H1 (cell line): ENCODE measurements around the gene MIPOL1. TPM values are rescaled to one million over a fixed set of nuclear protein-coding genes. Genes with fewer than 3 reads are reported as not detected.
A peak's percentile ranks its signal among the peaks of the same experiment; 100 is the strongest.

Source experiments
- CTCF ChIA-PET: fragments of 300-600 bp; sonication (Branson Sonifier 250); formaldehyde crosslinking; loops from one replicate; lab custom pipeline; 2021; ENCODE audit not compliant: partially characterized antibody; lab: Charles Lee
- POLR2A ChIA-PET: fragments of 300-600 bp; sonication (Branson Sonifier 250); formaldehyde crosslinking; loops from one replicate; lab custom pipeline; 2021; ENCODE audit warnings: inconsistent platforms; ENCODE audit not compliant: partially characterized antibody; lab: Charles Lee
- DNase-seq, 2 experiments: peaks; one replicate each; pipeline versions ENCODE4 v3.0.0 to v3.0.0-alpha.2; 2010 to 2022; ENCODE audit warnings: low spot score in 2 of 2, low read depth in 1 of 2, mixed read lengths in 1 of 2
- FAIRE-seq: peaks from 2 replicates; lab custom pipeline; 2011; peaks lifted over from hg19 to GRCh38; lab: Jason Lieb, UNC
- H2AFZ ChIP-seq: 2 replicates; pipeline ENCODE4 v1.8.1; 2012; ENCODE audit warnings: low read length, inconsistent platforms
- H2AK5ac ChIP-seq: 2 replicates; pipeline ENCODE4 v1.6.1; 2013; ENCODE audit warnings: low read depth, low read length
- H2BK120ac ChIP-seq: replicated peaks from 2 replicates; pipeline ENCODE3; 2013; ENCODE audit warnings: low read depth, low read length, inconsistent platforms
- H2BK12ac ChIP-seq: 2 replicates; pipeline ENCODE4 v1.6.1; 2013; ENCODE audit warnings: low read depth, low read length
- H2BK15ac ChIP-seq: 2 replicates; pipeline ENCODE4 v1.6.1; 2013; ENCODE audit warnings: low read length
- H2BK20ac ChIP-seq: 2 replicates; pipeline ENCODE4 v1.6.1; 2013; ENCODE audit warnings: low read length
- H2BK5ac ChIP-seq: 2 replicates; pipeline ENCODE4 v1.6.1; 2013; ENCODE audit warnings: low read depth, low read length
- H3K14ac ChIP-seq: 2 replicates; pipeline ENCODE4 v1.6.1; 2013; ENCODE audit warnings: inconsistent platforms; ENCODE audit not compliant: insufficient read length
- H3K18ac ChIP-seq: 2 replicates; pipeline ENCODE4 v1.6.1; 2013; ENCODE audit warnings: low read length; ENCODE audit errors: extremely low read depth
- H3K23ac ChIP-seq: 2 replicates; pipeline ENCODE4 v1.6.1; 2013; ENCODE audit warnings: inconsistent platforms; ENCODE audit not compliant: insufficient read length
- H3K23me2 ChIP-seq: 2 replicates; pipeline ENCODE4 v1.6.1; 2013; ENCODE audit warnings: low read depth, low read length
- H3K27ac ChIP-seq: 2 replicates; pipeline ENCODE4 v1.6.1; 2011; ENCODE audit warnings: low read depth, low read length, inconsistent platforms
- H3K27me3 ChIP-seq, 4 experiments: replicated peaks in 1 of 4; 1 replicate in 1 of 4; 2 replicates in 3 of 4; pipeline versions ENCODE4 v1.6.1 to v1.8.1; 2011 to 2013; ENCODE audit warnings: low read length in 3 of 4, mild to moderate bottlenecking in 3 of 4, inconsistent platforms in 2 of 4, mixed read lengths in 2 of 4, moderate library complexity in 1 of 4; ENCODE audit not compliant: control insufficient read depth in 3 of 4, insufficient read depth in 3 of 4; ENCODE audit errors: extremely low read depth in 1 of 4
- H3K36me3 ChIP-seq, 4 experiments: 2 replicates each; pipeline versions ENCODE4 v1.6.1 to v1.8.1; 2011 to 2013; ENCODE audit warnings: mild to moderate bottlenecking in 4 of 4, low read length in 3 of 4, moderate library complexity in 2 of 4, control low read depth in 1 of 4, inconsistent platforms in 1 of 4; ENCODE audit not compliant: insufficient read depth in 4 of 4, control insufficient read depth in 2 of 4
- H3K4ac ChIP-seq: replicated peaks from 2 replicates; pipeline ENCODE3; 2013; ENCODE audit warnings: low read length, low read depth, mixed read lengths, inconsistent platforms; ENCODE audit not compliant: insufficient read length
- H3K4me1 ChIP-seq, 4 experiments: replicated peaks in 1 of 4; 1 replicate in 1 of 4; 2 replicates in 3 of 4; pipeline versions ENCODE4 v1.6.1 to v1.8.1; 2011 to 2013; ENCODE audit warnings: low read length in 3 of 4, inconsistent platforms in 2 of 4, mixed read lengths in 1 of 4; ENCODE audit not compliant: insufficient read depth in 4 of 4, control insufficient read depth in 3 of 4
- H3K4me2 ChIP-seq, 2 experiments: 2 replicates each; pipeline versions ENCODE4 v1.6.1 to v1.8.1; 2011 to 2013; ENCODE audit warnings: low read depth in 2 of 2, low read length in 2 of 2, control low read depth in 1 of 2, inconsistent platforms in 1 of 2, mild to moderate bottlenecking in 1 of 2; ENCODE audit not compliant: insufficient read depth in 1 of 2
- H3K4me3 ChIP-seq, 4 experiments: fragments of 200-600, 300-600 bp in 1 of 4; sonication (generic), shearing (Covaris generic), sonication (Bioruptor Twin) in 1 of 4; 2 replicates each; pipeline versions ENCODE4 v1.5.1 to v1.8.1; 2011 to 2016; ENCODE audit warnings: low read length in 4 of 4, low read depth in 3 of 4, control low read depth in 2 of 4, inconsistent platforms in 2 of 4, mild to moderate bottlenecking in 2 of 4, mixed read lengths in 1 of 4, moderate library complexity in 1 of 4; ENCODE audit not compliant: insufficient read depth in 2 of 4; ENCODE audit errors: extremely low read depth in 1 of 4
- H3K56ac ChIP-seq: replicated peaks from 2 replicates; pipeline ENCODE3; 2013; ENCODE audit warnings: low read depth, mild to moderate bottlenecking, mixed read lengths, low read length, inconsistent platforms; ENCODE audit not compliant: insufficient read length
- H3K79me1 ChIP-seq: 2 replicates; pipeline ENCODE4 v1.6.1; 2013; ENCODE audit warnings: low read depth, low read length, control low read depth
- H3K79me2 ChIP-seq, 2 experiments: 2 replicates each; pipeline versions ENCODE4 v1.6.1 to v1.8.1; 2012 to 2013; ENCODE audit warnings: low read length in 2 of 2, mild to moderate bottlenecking in 2 of 2, inconsistent platforms in 1 of 2; ENCODE audit not compliant: insufficient read depth in 2 of 2, control insufficient read depth in 1 of 2
- H3K9ac ChIP-seq, 4 experiments: replicated peaks in 1 of 4; 1 replicate in 1 of 4; 2 replicates in 3 of 4; pipeline versions ENCODE4 v1.6.1 to v1.8.1; 2011 to 2013; ENCODE audit warnings: low read depth in 3 of 4, low read length in 3 of 4, control low read depth in 2 of 4, mild to moderate bottlenecking in 2 of 4, moderate library complexity in 2 of 4, inconsistent platforms in 1 of 4; ENCODE audit errors: extremely low read depth in 1 of 4
- H3K9me3 ChIP-seq, 2 experiments: 2 replicates each; pipeline versions ENCODE4 v1.6.1 to v1.8.1; 2012 to 2013; ENCODE audit warnings: mild to moderate bottlenecking in 2 of 2, moderate library complexity in 2 of 2, control low read depth in 1 of 2, inconsistent platforms in 1 of 2, low read depth in 1 of 2, low read length in 1 of 2, mixed read lengths in 1 of 2; ENCODE audit not compliant: insufficient read depth in 2 of 2
- H4K20me1 ChIP-seq, 2 experiments: replicated peaks in 1 of 2; 2 replicates each; pipeline versions ENCODE3 to v1.8.1; 2011 to 2013; ENCODE audit warnings: inconsistent platforms in 2 of 2, low read length in 2 of 2, mild to moderate bottlenecking in 1 of 2; ENCODE audit not compliant: insufficient read depth in 2 of 2, control insufficient read depth in 1 of 2
- H4K5ac ChIP-seq: 2 replicates; pipeline ENCODE4 v1.6.1; 2013; ENCODE audit warnings: low read length, low read depth, mixed read lengths, inconsistent platforms; ENCODE audit not compliant: insufficient read length
- H4K8ac ChIP-seq: 2 replicates; pipeline ENCODE4 v1.8.0; 2013; ENCODE audit warnings: mild to moderate bottlenecking, moderate library complexity, low read length, inconsistent platforms; ENCODE audit not compliant: insufficient read depth; ENCODE audit errors: extremely low read depth
- H4K91ac ChIP-seq: replicated peaks from 2 replicates; pipeline ENCODE3; 2013; ENCODE audit warnings: low read length, mixed read lengths, inconsistent platforms; ENCODE audit not compliant: insufficient read length
- CBX8 ChIP-seq: fragments of 300-800, 300-1000 bp; sonication (generic); IDR thresholded peaks from 2 replicates; pipeline ENCODE4 v1.7.1; 2016; ENCODE audit warnings: low read depth, low read length, borderline replicate concordance
- CREB1 ChIP-seq: IDR thresholded peaks from 2 replicates; pipeline ENCODE4 v1.6.1; 2012; ENCODE audit warnings: inconsistent platforms
- EZH2 ChIP-seq: fragments of 200-600 bp; sonication (generic); IDR thresholded peaks from 2 replicates; pipeline ENCODE4 v1.7.1; 2012; ENCODE audit warnings: low read depth, mild to moderate bottlenecking, moderate library complexity, low read length, inconsistent platforms; ENCODE audit not compliant: severe bottlenecking
- JUN ChIP-seq: IDR thresholded peaks from 2 replicates; pipeline ENCODE4 v1.6.1; 2011; ENCODE audit warnings: low read depth, mild to moderate bottlenecking, improper control_type of control experiment, low read length
- RNF2 ChIP-seq: fragments of 200-900, 300-1000 bp; sonication (generic); IDR thresholded peaks from 2 replicates; pipeline ENCODE4 v1.7.1; 2016; ENCODE audit warnings: borderline replicate concordance, low read depth, mild to moderate bottlenecking, antibody characterized with exemption, low read length; ENCODE audit not compliant: poor library complexity, severe bottlenecking; ENCODE audit errors: missing control alignments
- SRF ChIP-seq: IDR thresholded peaks from 2 replicates; pipeline ENCODE4 v1.6.1; 2011; ENCODE audit warnings: mild to moderate bottlenecking, low read depth, low read length, moderate library complexity
- WGBS, 2 experiments: shearing (Covaris generic) in 1 of 2; methylation state at CpG; one replicate each; pipeline versions ENCODE4 v1.1.6 to v1.1.7; 2013 to 2015; ENCODE audit warnings: low lambda C conversion rate in 2 of 2, mixed read lengths in 2 of 2, inconsistent platforms in 1 of 2, low coverage in 1 of 2, missing lambda C conversion rate in 1 of 2; ENCODE audit not compliant: insufficient replicate concordance in 2 of 2, insufficient coverage in 1 of 2, insufficient read length in 1 of 2; ENCODE audit errors: extremely low coverage in 1 of 2, missing lambda C conversion rate in 1 of 2; 5-methylcytosine and 5-hydroxymethylcytosine counted together
- polyA plus RNA-seq, 7 experiments: library from polyadenylated mRNA; depleted of rRNA in 3 of 7; stranded (reverse) in 5 of 7; unstranded in 2 of 7; fragments of >200 nt in 5 of 7; fragments of 200-250 nt in 2 of 7; gene quantifications; 1 replicate in 5 of 7; 2 replicates in 1 of 7; 4 replicates in 1 of 7; pipeline versions ENCODE4 v1.2.1 to v1.2.3, GENCODE V29; 2011 to 2013; ENCODE audit warnings: missing spikeins in 2 of 7, mixed read lengths in 2 of 7
- total RNA-seq: library from RNA; stranded (reverse); fragmentation: NEBNext Ultra II Directional; extraction: Animal tissue kit (Norgen Biotek cat#: 25700); gene quantifications from 2 replicates; pipeline ENCODE4 v1.2.1, GENCODE V29; 2021

The MIPOL1 gene
- total and polyA plus RNA-seq, 2 of the 8 experiments (the other 6 are each of a cell fraction or from before 2014, with no cell fraction given), result 2.8 to 23.9 TPM

- peak; percentile 65 for FAIRE-seq
- Histone ChIP-seq H2BK12ac (no peak overlapping the region), H3K14ac (no peak overlapping the region), H3K4me2 (peak overlapping the region; percentile 80 to 81), H4K8ac (no peak overlapping the region), H4K91ac (no peak overlapping the region), H3K23me2 (peaks cover 10% of the 10 kb centered on the region; the same call in 1 of the 2 replicates), H3K27ac (no peak overlapping the region), H3K56ac (no peak overlapping the region), H3K23ac (no peak overlapping the region), H4K20me1 (peaks cover 14 to 17% of the 10 kb centered on the region in 2 experiments), H3K36me3 (no peaks in the 10 kb centered on the region; a peak in 1 of 8 replicates), H2BK20ac (no peak overlapping the region), H3K79me1 (no peaks in the 10 kb centered on the region), H3K4ac (no peak overlapping the region), H2BK5ac (no peak overlapping the region), H3K79me2 (no peaks in the 10 kb centered on the region), H3K4me1 (peaks cover 7 to 32% (median 11%) of the 10 kb centered on the region in 4 experiments), H2BK15ac (no peak overlapping the region), H3K18ac (no peak overlapping the region), H2AK5ac (no peak overlapping the region), H3K9ac (no peak overlapping the region), H3K27me3 (peaks cover 67 to 100% (median 84%) of the 10 kb centered on the region in 4 experiments), H2AFZ (no peak overlapping the region), H2BK120ac (no peak overlapping the region), H3K4me3 (peak overlapping the region in 1 of 4 experiments; percentile 63; a peak in 2 of 8 replicates), H4K5ac (no peak overlapping the region), H3K9me3 (no peaks in the 10 kb centered on the region)
- CTCF ChIA-PET, result interaction anchor here (0.6 to 5.1 kb wide), 13 partner anchors 9 to 1518 kb away, joined by 3 to 62 read pairs (median 3); partner anchors contain the start of genes FOXA1 and TTC6
- 7% methylated on average over 16 of the region's 16 CpGs; no CpG with 5 or more reads in 1 of the 2 experiments for WGBS, 2 experiments
- POLR2A ChIA-PET, result interaction anchor here (0.7 to 1.0 kb wide), 2 partner anchors 9 to 1186 kb away, joined by 3 to 4 read pairs; no protein-coding TSS in a partner anchor
- no peak for DNase-seq
- TF ChIP-seq SRF (no peak), CREB1 (peak; percentile 28; the same call in 1 of the 2 replicates), EZH2 (peak; percentile 53), RNF2 (peak; percentile 73), JUN (no peak), CBX8 (peak; percentile 52; the same call in 1 of the 2 replicates)
Measured at GRCh38 chr14:37588956-37589714, 391.4 kb downstream of the MIPOL1 start.
